Measurements from ENCODE around the gene CYP8B1. TPM values are rescaled to one million over a fixed set of nuclear protein-coding genes. Genes with fewer than 3 reads are reported as not detected.

CYP8B1 gene
- total and polyA plus RNA-seq, 9 donors = 0.02 to 0.14 (median 0.07) TPM; not detected in 3

DNA sequence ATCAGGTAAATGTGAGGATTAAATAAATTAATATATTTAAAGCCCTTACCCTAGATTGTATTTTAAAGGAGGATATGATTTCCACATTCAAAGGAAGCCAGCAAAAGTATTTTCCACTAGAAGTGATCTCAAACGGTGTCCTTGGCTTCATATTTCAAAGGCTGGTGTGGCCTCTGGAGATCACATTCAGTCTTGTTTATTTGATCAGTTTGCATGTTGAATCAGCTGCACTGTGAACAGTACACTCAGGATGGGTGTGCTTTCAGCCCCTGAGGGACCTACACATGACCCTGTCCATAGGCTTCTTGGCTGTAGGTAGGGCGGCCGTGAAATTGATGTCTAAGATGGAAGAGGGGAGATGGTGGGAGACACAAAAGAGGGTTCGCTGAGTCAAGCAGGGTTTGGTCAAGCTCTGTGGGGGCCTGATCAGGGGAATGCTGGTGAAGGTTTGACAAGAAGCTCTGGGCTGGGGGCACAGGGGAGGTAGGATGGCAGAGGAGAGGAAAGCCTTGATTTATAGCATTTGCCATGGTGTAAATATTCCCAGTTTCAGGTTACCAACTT lies 21.9 kb downstream of the CYP8B1 start:
- DNase-seq = peak; percentile 34
- Histone ChIP-seq H3K9me3 (replicated peaks; ENCODE audit: control insufficient read depth, low read depth, low read length) (no peaks in the 10 kb centered on the region), H3K36me3 (ENCODE audit: control insufficient read depth, insufficient read depth, low read length) (no peaks in the 10 kb centered on the region), H3K4me3 (ENCODE audit: low read length) (no peak overlapping the region), H3K27ac (ENCODE audit: low read length) (no peak overlapping the region), H3K27me3 (ENCODE audit: control insufficient read depth, insufficient read depth, low read length) (peaks cover 2% of the 10 kb centered on the region), H3K4me1 (ENCODE audit: control insufficient read depth, insufficient read depth, low read length) (peaks cover 14% of the 10 kb centered on the region)
- 63% methylated on average over 4 of the region's 4 CpGs for WGBS (ENCODE audit: insufficient coverage)

DNA sequence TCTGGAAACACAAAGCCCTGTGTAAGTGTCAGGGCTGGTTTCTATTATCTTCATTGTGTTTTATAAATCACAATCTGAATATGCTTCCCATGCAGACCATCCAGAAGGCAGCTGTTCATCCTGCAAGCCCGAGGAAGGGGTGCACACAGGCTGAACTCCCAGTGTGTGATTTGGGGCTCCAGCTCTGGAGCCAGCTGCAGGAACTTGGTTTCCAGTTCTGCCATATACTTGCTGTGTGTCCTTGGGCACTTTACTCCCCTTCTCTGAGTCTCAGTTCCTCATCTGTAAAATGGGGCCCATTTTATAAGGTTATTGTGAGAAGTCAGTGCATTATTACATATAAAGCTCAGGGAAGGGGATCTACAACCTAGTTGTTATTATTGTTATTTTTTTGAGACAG lies 22.6 kb downstream of the CYP8B1 start:
- no peak overlapping the region for H3K27ac ChIP-seq (ENCODE audit: low read length)

GRCh38 chr3:42852441-42852840 lies 23.2 kb downstream of the CYP8B1 start:
- no peaks in the 10 kb centered on the region for H3K36me3 ChIP-seq (ENCODE audit: control insufficient read depth, insufficient read depth, low read length)
- H3K4me1 ChIP-seq (ENCODE audit: control insufficient read depth, insufficient read depth, low read length) = peaks cover 15% of the 10 kb centered on the region
- H3K4me3 ChIP-seq (ENCODE audit: low read length) = no peak overlapping the region
- H3K27ac ChIP-seq (ENCODE audit: low read length) = peak overlapping the region; percentile 10
- H3K9me3 ChIP-seq (replicated peaks; ENCODE audit: control insufficient read depth, low read depth, low read length) = no peaks in the 10 kb centered on the region
- no CpG with 5 or more reads among the region's 2 CpGs for WGBS (ENCODE audit: insufficient coverage)
- peaks cover 2% of the 10 kb centered on the region for H3K27me3 ChIP-seq (ENCODE audit: control insufficient read depth, insufficient read depth, low read length)
- DNase-seq = peak; percentile 59

More for the DNA sequence above, 22.6 kb downstream of the CYP8B1 start:
- Histone ChIP-seq H3K4me1 (ENCODE audit: control insufficient read depth, insufficient read depth, low read length) (peaks cover 14% of the 10 kb centered on the region), H3K36me3 (ENCODE audit: control insufficient read depth, insufficient read depth, low read length) (no peaks in the 10 kb centered on the region), H3K9me3 (replicated peaks; ENCODE audit: control insufficient read depth, low read depth, low read length) (no peaks in the 10 kb centered on the region), H3K4me3 (ENCODE audit: low read length) (no peak overlapping the region), H3K27me3 (ENCODE audit: control insufficient read depth, insufficient read depth, low read length) (peaks cover 2% of the 10 kb centered on the region)
- 29% methylated on average over 1 of the region's 1 CpG for WGBS (ENCODE audit: insufficient coverage)
- no peak for DNase-seq

GRCh38 chr3:42851228-42851834 lies 24.3 kb downstream of the CYP8B1 start:
- Histone ChIP-seq H3K36me3 (ENCODE audit: control insufficient read depth, insufficient read depth, low read length) (no peaks in the 10 kb centered on the region), H3K27me3 (ENCODE audit: control insufficient read depth, insufficient read depth, low read length) (peaks cover 2% of the 10 kb centered on the region), H3K27ac (ENCODE audit: low read length) (no peak overlapping the region), H3K4me1 (ENCODE audit: control insufficient read depth, insufficient read depth, low read length) (peaks cover 24% of the 10 kb centered on the region), H3K4me3 (ENCODE audit: low read length) (no peak overlapping the region), H3K9me3 (replicated peaks; ENCODE audit: control insufficient read depth, low read depth, low read length) (no peaks in the 10 kb centered on the region)
- WGBS (ENCODE audit: insufficient coverage) = 42% methylated on average over 6 of the region's 6 CpGs
- DNase-seq = peak; percentile 58

DNA sequence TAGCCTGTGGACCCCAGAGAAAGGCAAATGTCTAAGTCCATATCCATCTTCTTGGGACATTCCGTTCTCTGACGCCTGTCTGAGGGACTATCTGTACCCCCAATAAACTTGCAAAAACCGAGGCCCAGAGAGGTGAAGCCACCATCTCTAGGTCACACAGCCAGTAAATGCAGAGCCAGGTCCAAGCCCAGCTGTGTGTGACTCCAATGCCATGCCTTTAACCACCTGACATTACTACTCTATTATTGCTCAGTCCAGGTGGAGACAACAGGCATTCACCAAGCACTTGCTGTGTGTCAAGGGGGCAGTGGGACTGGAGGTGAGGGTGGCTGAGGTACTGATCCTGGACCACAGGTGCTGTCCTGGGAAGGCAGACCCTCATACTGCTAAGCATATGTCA lies 25.4 kb downstream of the CYP8B1 start:
- H3K27ac ChIP-seq (ENCODE audit: low read length) = no peak overlapping the region
- H3K4me1 ChIP-seq (ENCODE audit: control insufficient read depth, insufficient read depth, low read length) = peaks cover 30% of the 10 kb centered on the region
- no peaks in the 10 kb centered on the region for H3K36me3 ChIP-seq (ENCODE audit: control insufficient read depth, insufficient read depth, low read length)
- peaks cover 2% of the 10 kb centered on the region for H3K27me3 ChIP-seq (ENCODE audit: control insufficient read depth, insufficient read depth, low read length)
- 92% methylated on average over 3 of the region's 3 CpGs for WGBS (ENCODE audit: insufficient coverage)
- H3K4me3 ChIP-seq (ENCODE audit: low read length) = no peak overlapping the region
- DNase-seq = no peak
- H3K9me3 ChIP-seq (replicated peaks; ENCODE audit: control insufficient read depth, low read depth, low read length) = no peaks in the 10 kb centered on the region

- no peak overlapping the region for H3K4me3 ChIP-seq (ENCODE audit: low read length)
- DNase-seq = no peak
- 98% methylated on average over 5 of the region's 7 CpGs for WGBS (ENCODE audit: insufficient coverage)
- peaks cover 30% of the 10 kb centered on the region for H3K4me1 ChIP-seq (ENCODE audit: control insufficient read depth, insufficient read depth, low read length)
- no peaks in the 10 kb centered on the region for H3K9me3 ChIP-seq (replicated peaks; ENCODE audit: control insufficient read depth, low read depth, low read length)
- H3K36me3 ChIP-seq (ENCODE audit: control insufficient read depth, insufficient read depth, low read length) = no peaks in the 10 kb centered on the region
- H3K27me3 ChIP-seq (ENCODE audit: control insufficient read depth, insufficient read depth, low read length) = peaks cover 1% of the 10 kb centered on the region
- H3K27ac ChIP-seq (ENCODE audit: low read length) = no peak overlapping the region
Measured at GRCh38 chr3:42849017-42849416, 26.7 kb downstream of the CYP8B1 start.

GRCh38 chr3:42847731-42848130 lies 27.9 kb downstream of the CYP8B1 start:
- H3K4me3 ChIP-seq (ENCODE audit: low read length) = no peak overlapping the region
- peak; percentile 35 for DNase-seq
- H3K27ac ChIP-seq (ENCODE audit: low read length) = no peak overlapping the region
- H3K4me1 ChIP-seq (ENCODE audit: control insufficient read depth, insufficient read depth, low read length) = peaks cover 32% of the 10 kb centered on the region
- H3K36me3 ChIP-seq (ENCODE audit: control insufficient read depth, insufficient read depth, low read length) = no peaks in the 10 kb centered on the region
- no peaks in the 10 kb centered on the region for H3K9me3 ChIP-seq (replicated peaks; ENCODE audit: control insufficient read depth, low read depth, low read length)
- no CpG with 5 or more reads among the region's 4 CpGs for WGBS (ENCODE audit: insufficient coverage)
- no peaks in the 10 kb centered on the region for H3K27me3 ChIP-seq (ENCODE audit: control insufficient read depth, insufficient read depth, low read length)

GRCh38 chr3:42846685-42847522 lies 28.8 kb downstream of the CYP8B1 start:
- Histone ChIP-seq H3K27ac (ENCODE audit: low read length) (peak overlapping the region; percentile 80), H3K36me3 (ENCODE audit: control insufficient read depth, insufficient read depth, low read length) (no peaks in the 10 kb centered on the region), H3K4me1 (ENCODE audit: control insufficient read depth, insufficient read depth, low read length) (peaks cover 28% of the 10 kb centered on the region), H3K27me3 (ENCODE audit: control insufficient read depth, insufficient read depth, low read length) (no peaks in the 10 kb centered on the region), H3K9me3 (replicated peaks; ENCODE audit: control insufficient read depth, low read depth, low read length) (no peaks in the 10 kb centered on the region), H3K4me3 (ENCODE audit: low read length) (no peak overlapping the region)
- 50% methylated on average over 1 of the region's 5 CpGs for WGBS (ENCODE audit: insufficient coverage)
- peak; percentile 68 for DNase-seq

DNA sequence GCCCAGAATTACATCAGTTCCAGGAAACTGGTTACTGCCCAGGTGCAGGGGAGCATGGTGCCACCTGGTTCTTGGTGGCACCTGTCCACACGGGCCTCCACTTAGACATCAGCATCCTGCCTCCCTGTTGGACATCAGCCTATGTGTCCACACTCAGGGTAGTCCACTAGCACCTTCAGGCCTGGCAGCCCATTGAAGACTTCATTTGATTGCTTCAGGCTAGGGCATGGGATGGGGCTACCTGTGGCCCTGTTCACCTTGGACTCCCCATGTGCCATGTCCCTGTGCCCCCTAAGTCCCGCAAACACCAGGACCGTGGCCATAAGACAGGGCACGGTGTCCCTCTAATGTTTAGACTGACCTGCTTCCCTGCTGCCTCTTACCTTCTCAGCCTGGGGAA lies 30.9 kb downstream of the CYP8B1 start:
- Histone ChIP-seq H3K9me3 (replicated peaks; ENCODE audit: control insufficient read depth, low read depth, low read length) (no peaks in the 10 kb centered on the region), H3K27me3 (ENCODE audit: control insufficient read depth, insufficient read depth, low read length) (no peaks in the 10 kb centered on the region), H3K36me3 (ENCODE audit: control insufficient read depth, insufficient read depth, low read length) (no peaks in the 10 kb centered on the region), H3K27ac (ENCODE audit: low read length) (no peak overlapping the region), H3K4me1 (ENCODE audit: control insufficient read depth, insufficient read depth, low read length) (peaks cover 20% of the 10 kb centered on the region), H3K4me3 (ENCODE audit: low read length) (no peak overlapping the region)
- DNase-seq = no peak
- WGBS (ENCODE audit: insufficient coverage) = no CpG with 5 or more reads among the region's 4 CpGs

DNA sequence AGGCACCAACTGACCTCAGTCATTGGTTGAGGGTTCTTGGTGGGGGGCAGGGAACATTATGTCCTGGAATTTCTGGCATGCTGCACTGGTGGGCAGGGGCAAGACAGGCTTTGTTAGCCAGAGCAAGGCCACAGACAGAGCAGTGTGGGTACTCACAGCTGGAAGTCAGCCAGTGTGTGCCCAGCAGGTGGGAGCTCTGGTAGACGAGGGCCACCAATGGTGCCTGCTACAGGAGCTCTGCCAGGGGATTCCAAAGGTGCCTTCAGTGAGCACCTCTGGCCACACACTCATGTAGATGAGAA lies 31.3 kb downstream of the CYP8B1 start:
- DNase-seq = no peak
- peaks cover 20% of the 10 kb centered on the region for H3K4me1 ChIP-seq (ENCODE audit: control insufficient read depth, insufficient read depth, low read length)
- H3K9me3 ChIP-seq (replicated peaks; ENCODE audit: control insufficient read depth, low read depth, low read length) = no peaks in the 10 kb centered on the region
- no peak overlapping the region for H3K4me3 ChIP-seq (ENCODE audit: low read length)
- H3K27me3 ChIP-seq (ENCODE audit: control insufficient read depth, insufficient read depth, low read length) = no peaks in the 10 kb centered on the region
- WGBS (ENCODE audit: insufficient coverage) = 63% methylated on average over 1 of the region's 1 CpG
- H3K27ac ChIP-seq (ENCODE audit: low read length) = no peak overlapping the region
- no peaks in the 10 kb centered on the region for H3K36me3 ChIP-seq (ENCODE audit: control insufficient read depth, insufficient read depth, low read length)
